GM21529 (cell line): ENCODE data around the gene CACNA1B.
"Not testable (repeated sequence)": the region's sequence is repeated elsewhere in the genome, so short reads cannot be mapped to it uniquely, and the experiment has no call there.

ENCODE experiments used
- ATAC-seq: cut with Tn5 transposase; IDR thresholded peaks from one replicate; pipeline ENCODE4 v1.9.1; 2021; ENCODE audit not compliant: unreplicated experiment

Gene CACNA1B

DNA sequence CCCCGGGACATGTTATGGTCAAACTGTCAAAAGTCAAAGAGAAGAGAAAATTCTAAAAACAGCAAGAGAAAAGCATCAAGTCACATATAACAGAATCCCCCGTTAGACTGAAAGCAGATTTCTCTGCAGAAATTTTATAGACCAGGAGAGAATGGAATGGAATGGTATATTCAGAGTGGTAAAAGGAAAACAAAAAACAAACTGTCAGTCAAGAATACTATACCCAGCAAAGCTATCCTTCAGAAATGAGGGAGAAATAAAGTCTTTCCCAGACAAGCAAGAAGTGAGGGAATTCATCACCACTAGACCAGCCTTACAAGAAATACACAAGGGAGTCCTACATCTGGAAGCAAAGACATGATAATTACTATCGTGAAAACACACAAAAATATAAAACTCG is 208.0 kb downstream of the CACNA1B start:
- no peak for ATAC-seq

DNA sequence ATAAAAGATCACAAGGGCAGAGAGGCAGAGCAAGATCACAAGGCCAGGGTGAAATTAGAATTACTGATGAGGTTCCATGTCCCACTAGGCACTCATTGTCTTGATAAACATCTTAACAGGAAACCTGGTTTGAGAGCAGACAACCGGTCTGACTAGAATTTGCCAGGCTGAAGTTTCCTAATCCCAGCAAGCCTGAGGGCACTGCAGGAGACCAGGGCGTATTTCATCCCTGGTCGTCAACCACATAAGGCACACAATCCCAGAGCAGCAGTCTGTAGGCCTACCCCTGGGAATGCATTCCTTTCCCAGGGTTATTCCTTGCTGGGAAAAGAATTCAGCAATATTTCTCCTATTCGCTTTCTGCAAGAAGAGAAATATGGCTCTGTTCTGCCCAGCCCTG is 214.5 kb downstream of the CACNA1B start:
- ATAC-seq, result not testable (repeated sequence)

- no peak for ATAC-seq
Observed at GRCh38 chr9:138094028-138094427, 216.4 kb downstream of the CACNA1B start.

- ATAC-seq, result no peak
Observed at GRCh38 chr9:138095813-138096518, 218.4 kb downstream of the CACNA1B start.

- ATAC-seq, result no peak
Observed at GRCh38 chr9:138096519-138096845, 218.9 kb downstream of the CACNA1B start.

- ATAC-seq, result no peak
Observed at GRCh38 chr9:138097501-138097991, 220.0 kb downstream of the CACNA1B start.

GRCh38 chr9:138098116-138098907 is 220.7 kb downstream of the CACNA1B start:
- ATAC-seq, result no peak

- ATAC-seq, result no peak
Observed at GRCh38 chr9:138098908-138099791, 221.6 kb downstream of the CACNA1B start.

GRCh38 chr9:138099803-138100598 is 222.4 kb downstream of the CACNA1B start:
- no peak for ATAC-seq

DNA sequence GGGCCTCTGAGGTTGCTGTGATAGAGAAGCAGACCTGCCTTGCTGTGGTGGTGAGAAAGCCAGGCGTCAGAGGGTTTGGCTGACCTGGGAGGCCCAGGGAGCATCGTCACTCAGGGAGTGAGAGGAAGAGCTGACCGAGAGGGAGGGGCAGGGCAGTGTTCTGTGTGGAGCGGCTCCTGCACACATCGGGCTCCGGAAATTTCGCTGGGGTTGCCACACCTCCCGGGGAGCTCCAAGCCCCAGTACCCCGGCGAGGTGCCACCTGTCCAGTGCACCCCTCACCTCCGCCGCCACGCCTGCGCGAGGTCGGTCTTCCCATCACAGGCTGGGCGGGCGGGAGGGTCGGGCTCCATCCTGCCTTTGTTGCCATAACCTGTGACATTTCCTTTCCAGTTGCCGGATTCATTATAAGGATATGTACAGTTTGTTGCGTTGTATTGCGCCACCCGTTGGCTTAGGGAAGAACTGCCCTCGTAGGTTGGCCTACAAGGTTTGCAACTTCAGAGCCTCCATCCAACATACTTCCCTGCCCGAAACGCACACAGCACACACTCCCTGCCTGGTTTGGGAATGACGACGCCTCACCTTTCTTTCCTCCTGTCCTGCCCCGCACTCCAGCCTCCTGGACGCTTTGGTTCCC is 223.2 kb downstream of the CACNA1B start:
- ATAC-seq, result no peak

DNA sequence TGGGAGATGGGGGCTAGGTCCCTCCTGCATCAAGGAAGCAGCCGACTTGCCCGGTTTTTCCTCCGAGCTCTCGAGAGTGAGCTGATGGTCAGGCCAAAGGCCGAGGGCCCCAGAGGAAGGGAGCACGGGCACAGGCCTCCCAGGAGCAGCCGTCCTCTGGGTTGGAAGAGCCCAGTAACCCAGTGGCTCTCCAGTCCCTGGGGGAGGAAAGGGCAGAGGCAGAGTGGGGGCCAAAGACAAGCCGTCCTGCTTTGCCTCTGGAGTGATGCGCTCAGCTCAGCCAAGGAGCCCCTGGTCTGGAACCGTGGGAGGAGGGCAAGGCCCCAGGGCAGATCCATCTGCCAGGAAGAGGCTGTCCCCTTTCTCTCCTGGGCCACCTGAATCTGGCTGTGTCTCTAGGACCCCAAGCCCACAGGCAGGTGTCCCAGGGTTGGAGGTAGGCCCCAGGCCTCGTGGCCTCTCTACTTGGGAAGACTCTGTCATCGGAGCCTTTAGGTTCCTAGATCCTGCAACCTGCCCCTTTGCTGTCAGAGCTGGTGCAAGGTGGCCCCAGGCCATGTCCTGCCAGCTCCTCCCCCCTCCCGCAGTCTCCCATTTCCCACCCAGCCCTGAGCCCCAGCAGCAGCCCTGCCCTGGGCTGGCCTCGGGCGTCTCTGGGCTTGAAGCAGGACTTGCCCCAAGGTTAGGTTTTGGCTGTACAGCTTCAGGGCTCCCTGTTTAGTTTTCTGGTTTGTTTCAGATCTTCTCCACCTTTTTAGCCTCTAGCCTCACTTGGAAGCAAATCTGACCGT is 224.1 kb downstream of the CACNA1B start:
- ATAC-seq, result no peak

- ATAC-seq, result no peak
Observed at GRCh38 chr9:138102246-138103051, 224.9 kb downstream of the CACNA1B start.

- ATAC-seq, result no peak
Observed at GRCh38 chr9:138103111-138103848, 225.7 kb downstream of the CACNA1B start.

DNA sequence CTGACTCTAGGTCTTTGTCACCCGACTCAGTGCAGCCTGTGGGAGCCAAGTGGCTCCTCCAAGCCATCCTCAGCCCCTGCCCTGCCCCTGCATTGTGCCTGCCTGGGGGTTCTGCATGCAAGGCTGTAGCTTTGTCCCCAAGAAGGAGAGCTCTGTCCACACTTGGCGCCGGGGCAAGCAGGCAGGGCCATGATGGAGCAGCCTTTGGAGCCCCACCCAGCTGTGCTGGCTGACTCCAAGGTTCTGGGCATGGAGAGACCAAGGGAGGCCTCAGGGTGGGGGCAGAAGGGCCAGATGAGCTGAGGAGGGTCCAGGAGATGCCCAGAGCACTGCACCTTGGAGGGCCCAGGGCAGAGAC is 226.2 kb downstream of the CACNA1B start:
- ATAC-seq, result no peak

DNA sequence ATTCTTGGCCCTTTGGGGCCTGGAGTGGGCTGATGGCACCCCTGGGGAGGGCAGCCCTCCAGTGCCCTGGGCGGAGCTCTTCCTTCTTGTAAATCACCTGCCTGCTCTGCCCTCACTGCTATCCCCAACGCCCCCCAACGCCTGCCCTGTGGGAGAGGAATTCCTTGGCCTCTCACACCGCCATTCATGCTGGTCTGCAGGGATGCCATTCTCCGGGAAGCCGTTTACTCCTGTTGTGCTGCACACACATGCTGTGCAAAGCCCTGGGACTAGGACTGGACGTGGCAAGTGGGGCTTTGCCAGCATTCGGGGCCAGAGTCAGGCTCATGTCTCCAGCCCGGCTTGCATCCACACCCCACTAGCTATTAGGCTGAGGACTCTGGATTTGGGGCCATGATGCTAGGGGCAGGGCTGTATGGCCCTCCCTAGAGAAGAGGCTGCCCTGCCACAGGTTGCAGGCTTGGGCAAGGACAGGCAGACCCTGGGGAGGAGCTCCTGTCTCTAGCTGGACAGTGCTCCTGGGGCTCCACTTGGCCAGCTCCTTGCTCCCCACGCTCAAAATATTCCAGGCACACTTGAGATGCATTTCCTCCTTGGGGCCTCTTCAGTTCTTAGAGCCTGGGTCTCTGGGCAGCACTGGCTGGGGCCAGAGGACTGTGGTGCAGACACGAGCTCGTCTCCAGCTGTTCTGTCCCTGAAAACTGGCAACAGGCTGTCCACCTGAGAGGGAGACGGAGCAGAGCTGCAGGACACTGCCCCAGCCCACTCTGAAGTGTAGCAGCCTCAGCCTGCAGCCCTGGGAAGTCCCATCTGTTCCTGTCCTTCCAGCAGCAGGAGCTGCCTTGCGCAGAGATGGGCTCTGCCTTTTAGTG is 226.9 kb downstream of the CACNA1B start:
- ATAC-seq, result no peak

- ATAC-seq, result no peak
Observed at GRCh38 chr9:138105123-138105415, 227.5 kb downstream of the CACNA1B start.
